GM15510 (cell line): ENCODE data around the gene RITA1.

Experiments used
- POLR2A ChIP-seq: IDR thresholded peaks from 3 replicates; pipeline ENCODE4 v1.6.1; 2011; ENCODE audit warnings: borderline replicate concordance; ENCODE audit not compliant: insufficient read length; ENCODE audit errors: extremely low read depth

RITA1 gene

GRCh38 chr12:113185180-113186032 is at the start of gene RITA1, which contains the start of gene DDX54:
Gene RITA1 (plus strand): TSS chr12:113185721. CDS start chr12:113186747, 1,026 bp downstream.
Gene DDX54 (minus strand): TSS chr12:113185478. CDS start chr12:113185451, 27 bp downstream.
- peak; percentile 87 for TF ChIP-seq POLR2A

GRCh38 chr12:113136128-113136989 is 49.2 kb upstream of the RITA1 start:
- TF ChIP-seq POLR2A: no peak

GRCh38 chr12:113136990-113137511 is 48.5 kb upstream of the RITA1 start:
- TF ChIP-seq POLR2A: no peak

GRCh38 chr12:113137861-113138783 is 47.4 kb upstream of the RITA1 start:
- TF ChIP-seq POLR2A: no peak

GRCh38 chr12:113138826-113139225 is 46.7 kb upstream of the RITA1 start:
- no peak for TF ChIP-seq POLR2A

- TF ChIP-seq POLR2A: no peak
Measured at GRCh38 chr12:113140706-113141105, 44.8 kb upstream of the RITA1 start.

GRCh38 chr12:113142173-113142885 is 43.2 kb upstream of the RITA1 start:
- TF ChIP-seq POLR2A: no peak

- TF ChIP-seq POLR2A: no peak
Measured at GRCh38 chr12:113142886-113143332, 42.6 kb upstream of the RITA1 start.

- no peak for TF ChIP-seq POLR2A
Measured at GRCh38 chr12:113143959-113144358, 41.6 kb upstream of the RITA1 start.

- no peak for TF ChIP-seq POLR2A
Measured at GRCh38 chr12:113144806-113145205, 40.7 kb upstream of the RITA1 start.

- TF ChIP-seq POLR2A: no peak
Measured at GRCh38 chr12:113145720-113146551, 39.6 kb upstream of the RITA1 start.

- no peak for TF ChIP-seq POLR2A
Measured at GRCh38 chr12:113146999-113147398, 38.5 kb upstream of the RITA1 start.
